HepG2 (cell line): Measurements from ENCODE around the gene ABHD15. TPM values are rescaled to one million over a fixed set of nuclear protein-coding genes. Genes with fewer than 3 reads are reported as not detected.

Source experiments
- ATAC-seq: fragments of 200-7000 bp; cut with Tn5 transposase; 3 replicates; pipeline ENCODE4 v1.9.1; 2020; ENCODE audit warnings: mild to moderate bottlenecking, moderate library complexity
- BruUV-seq: library from RNA; stranded (reverse); fragments of 400-500 nt; replicated peaks from 2 replicates; lab custom pipeline; 2021; lab: Mats Ljungman, UMichigan
- CTCF ChIA-PET: fragments of 300-600 bp; formaldehyde crosslinking; extraction: SDS; loops from one replicate; lab custom pipeline; 2021; ENCODE audit warnings: low total read pairs, inconsistent platforms, low intra/inter-chr PET ratio; lab: Yijun Ruan, JAX
- POLR2A ChIA-PET: fragments of 350-600 bp; sonication (Branson Sonifier 250); formaldehyde crosslinking; loops from one replicate; lab custom pipeline; 2020; ENCODE audit warnings: antibody characterized with exemption, inconsistent platforms; lab: Yijun Ruan, JAX
- DNase-seq: peaks from one replicate; pipeline ENCODE4 v3.0.0-alpha.2; 2015; ENCODE audit warnings: low spot score
- FAIRE-seq: peaks from 3 replicates; lab custom pipeline; 2011; peaks lifted over from hg19 to GRCh38; lab: Jason Lieb, UNC
- H2AFZ ChIP-seq: one replicate; pipeline ENCODE4 v1.6.1; 2011; ENCODE audit warnings: low read length, inconsistent platforms
- H3K27ac ChIP-seq: fragments of 300-600 bp; 3 replicates; pipeline ENCODE4 v1.8.0; 2011; ENCODE audit warnings: mixed run types, mild to moderate bottlenecking, mixed read lengths, low read length, inconsistent platforms; ENCODE audit not compliant: insufficient read depth; ENCODE audit errors: extremely low read length
- H3K27me3 ChIP-seq, 2 experiments: fragments of 200-600 bp in 1 of 2; 2 replicates in 1 of 2; 3 replicates in 1 of 2; pipeline versions ENCODE4 v1.6.0 to v1.8.0; 2011; ENCODE audit warnings: low read length in 2 of 2, mild to moderate bottlenecking in 2 of 2, moderate library complexity in 2 of 2, inconsistent platforms in 1 of 2; ENCODE audit not compliant: insufficient read depth in 2 of 2, control insufficient read depth in 1 of 2
- H3K36me3 ChIP-seq, 2 experiments: fragments of 200-600 bp in 1 of 2; replicated peaks in 1 of 2; 2 replicates in 1 of 2; 3 replicates in 1 of 2; pipeline versions ENCODE4 v1.5.1 to v1.8.0; 2011; ENCODE audit warnings: low read length in 2 of 2, inconsistent platforms in 1 of 2; ENCODE audit not compliant: insufficient read depth in 2 of 2, control insufficient read depth in 1 of 2
- H3K4me1 ChIP-seq: 2 replicates; pipeline ENCODE4 v1.5.1; 2012; ENCODE audit warnings: low read length, inconsistent platforms; ENCODE audit not compliant: insufficient read depth
- H3K4me2 ChIP-seq: 2 replicates; pipeline ENCODE4 v1.6.0; 2011; ENCODE audit warnings: low read depth, low read length, inconsistent platforms
- H3K4me3 ChIP-seq, 3 experiments: fragments of 200-600 bp in 1 of 3; sonication (generic), shearing (Covaris generic) in 1 of 3; replicated peaks in 1 of 3; 2 replicates each; pipeline ENCODE4 v1.5.1; 2011 to 2016; ENCODE audit warnings: low read length in 3 of 3, inconsistent platforms in 2 of 3, low read depth in 2 of 3, mild to moderate bottlenecking in 2 of 3, control low read depth in 1 of 3, mixed read lengths in 1 of 3; ENCODE audit not compliant: insufficient read depth in 1 of 3
- H3K79me2 ChIP-seq: one replicate; pipeline ENCODE4 v1.6.1; 2011; ENCODE audit warnings: low read length, inconsistent platforms; ENCODE audit not compliant: insufficient read depth
- H3K9ac ChIP-seq: 2 replicates; pipeline ENCODE4 v1.6.0; 2011; ENCODE audit warnings: mild to moderate bottlenecking, low read depth, low read length, inconsistent platforms; ENCODE audit not compliant: insufficient read depth
- H3K9me3 ChIP-seq: 2 replicates; pipeline ENCODE4 v1.5.1; 2012; ENCODE audit warnings: mild to moderate bottlenecking, low read length
- H4K20me1 ChIP-seq: 2 replicates; pipeline ENCODE4 v1.6.0; 2011; ENCODE audit warnings: inconsistent platforms, mild to moderate bottlenecking, low read length, moderate library complexity; ENCODE audit not compliant: insufficient read depth
- ATF3 ChIP-seq: sonication (generic); formaldehyde crosslinking; IDR thresholded peaks from 2 replicates; pipeline ENCODE4 v1.4.0; 2020; ENCODE audit warnings: missing genetic modification reagents
- BCL6 ChIP-seq: IDR thresholded peaks from 2 replicates; pipeline ENCODE4 v1.6.1; 2016; ENCODE audit warnings: missing genetic modification reagents, missing compliant biosample characterization
- E2F5 ChIP-seq: sonication (generic); formaldehyde crosslinking; conservative IDR thresholded peaks from 2 replicates; pipeline ENCODE4 v1.4.0; 2020; ENCODE audit warnings: missing genetic modification reagents
- NFKB2 ChIP-seq: sonication (generic); formaldehyde crosslinking; IDR thresholded peaks from 2 replicates; pipeline ENCODE4 v1.4.0; 2020; ENCODE audit warnings: missing genetic modification reagents, borderline replicate concordance
- PRMT3 ChIP-seq: sonication (generic); formaldehyde crosslinking; IDR thresholded peaks from 2 replicates; pipeline ENCODE4 v1.8.1; 2022; ENCODE audit warnings: low read depth, mild to moderate bottlenecking, moderate library complexity, missing genetic modification reagents, borderline replicate concordance
- UBTF ChIP-seq: sonication (generic); formaldehyde crosslinking; IDR thresholded peaks from 2 replicates; pipeline ENCODE4 v1.4.0; 2020; ENCODE audit warnings: mild to moderate bottlenecking, missing genetic modification reagents
- ZNF230 ChIP-seq: sonication (generic); formaldehyde crosslinking; IDR thresholded peaks from 2 replicates; pipeline ENCODE4 v1.4.0; 2020; ENCODE audit warnings: mild to moderate bottlenecking, missing genetic modification reagents
- ZNF232 ChIP-seq: sonication (generic); formaldehyde crosslinking; IDR thresholded peaks from 2 replicates; pipeline ENCODE4 v1.4.0; 2020; ENCODE audit warnings: missing genetic modification reagents, borderline replicate concordance
- ZNF263 ChIP-seq: sonication (generic); formaldehyde crosslinking; IDR thresholded peaks from 2 replicates; pipeline ENCODE4 v1.4.0; 2020; ENCODE audit warnings: missing genetic modification reagents
- ZNF281 ChIP-seq: sonication (generic); formaldehyde crosslinking; IDR thresholded peaks from 2 replicates; pipeline ENCODE4 v1.4.0; 2020; ENCODE audit warnings: missing genetic modification reagents, borderline replicate concordance
- ZNF451 ChIP-seq: sonication (generic); formaldehyde crosslinking; IDR thresholded peaks from 2 replicates; pipeline ENCODE4 v1.5.0; 2020; ENCODE audit warnings: mild to moderate bottlenecking, missing genetic modification reagents
- ZNF496 ChIP-seq: sonication (generic); formaldehyde crosslinking; IDR thresholded peaks from 2 replicates; pipeline ENCODE4 v1.8.1; 2023; ENCODE audit warnings: mild to moderate bottlenecking, moderate library complexity, missing genetic modification reagents; ENCODE audit not compliant: insufficient replicate concordance
- ZNF503 ChIP-seq: sonication (generic); formaldehyde crosslinking; IDR thresholded peaks from 2 replicates; pipeline ENCODE4 v1.4.0; 2020; ENCODE audit warnings: missing genetic modification reagents
- ZNF713 ChIP-seq: sonication (generic); formaldehyde crosslinking; IDR thresholded peaks from 2 replicates; pipeline ENCODE4 v1.4.0; 2020; ENCODE audit warnings: mild to moderate bottlenecking, missing genetic modification reagents
- WGBS: methylation state at CpG from one replicate; pipeline ENCODE4 v1.1.6; 2017; ENCODE audit warnings: low lambda C conversion rate; 5-methylcytosine and 5-hydroxymethylcytosine counted together
- in situ Hi-C: cut with HindIII; loops from 2 replicates; pipeline ENCODE4 v1.10.0; 2017; ENCODE audit warnings: low pct_unique_long_range_greater_than_20kb; ENCODE audit not compliant: extremely low pct_ligation_motif_present
- intact Hi-C: fragments of 100-400 bp; cut with micrococcal nuclease; formaldehyde crosslinking; loops from one replicate; pipeline ENCODE4 v1.10.0; 2022; ENCODE audit not compliant: unreplicated experiment
- polyA plus RNA-seq, 8 experiments: library from polyadenylated mRNA; depleted of rRNA in 3 of 8; stranded (reverse) in 7 of 8; unstranded in 1 of 8; fragments of >200 nt; fragmentation: Illumina TruSeq in 4 of 8; extraction: Trizol in 4 of 8; gene quantifications; 2 replicates each; pipeline versions ENCODE4 v1.2.1 to v1.2.3, GENCODE V29; 2011 to 2016; ENCODE audit warnings: low read depth in 4 of 8, missing spikeins in 1 of 8, mixed read lengths in 1 of 8; ENCODE audit not compliant: insufficient read depth in 1 of 8
- total RNA-seq, 5 experiments: library from RNA; depleted of rRNA; stranded (reverse); fragments of >200 nt; fragmentation: Illumina TruSeq; extraction: Trizol; gene quantifications; 2 replicates each; pipeline ENCODE4 v1.2.3, GENCODE V29; 2016; ENCODE audit warnings: low read depth in 1 of 5

The ABHD15 gene
- total and polyA plus RNA-seq, 2 of the 13 experiments (the other 11 are each of a cell fraction or from before 2014, with no cell fraction given) = 2.4 to 7.7 TPM

- TF ChIP-seq ZNF281 (CRISPR knock-in tag) (0 out of 2 replicates have a peak, but pooled peaks have one; percentile 16), NFKB2 (no peak)
These were observed 47.0 kb upstream of the ABHD15 start (continued) for GRCh38 chr17:29613856-29614255.

GRCh38 chr17:29613352-29613837 lies 46.6 kb upstream of the ABHD15 start:
- Histone ChIP-seq H3K4me1 (peaks cover 55% of the 10 kb centered on the region), H3K4me2 (peak overlapping the region; percentile 97), H3K36me3 (no peaks in the 10 kb centered on the region), H2AFZ (no peak overlapping the region), H3K9ac (no peak overlapping the region), H3K9me3 (no peaks in the 10 kb centered on the region), H4K20me1 (no peaks in the 10 kb centered on the region), H3K27ac (no peak overlapping the region), H3K79me2 (no peaks in the 10 kb centered on the region), H3K4me3 (peak overlapping the region; percentile 25 to 75 (median 43); a peak in 5 of 6 replicates), H3K27me3 (peaks cover 2 to 44% of the 10 kb centered on the region in 2 experiments; a peak in 4 of 5 replicates)
- FAIRE-seq = no peak
- BruUV-seq = no TSS peak
- WGBS = no CpG with 5 or more reads among the region's 50 CpGs
- ATAC-seq = peak; percentile 63
- in situ Hi-C loops = no loop called here
- POLR2A ChIA-PET = interaction anchor here (0.7 to 1.1 kb wide), 4 partner anchors 21 to 46 kb away, joined by 3 to 4 read pairs (median 3); no protein-coding TSS in a partner anchor
- peak; percentile 77 for DNase-seq
- CTCF ChIA-PET = interaction anchor here (2.3 kb wide), 1 partner anchor 34 kb away, joined by 13 read pairs; no protein-coding TSS in a partner anchor
- intact Hi-C loops = no loop called here
- TF ChIP-seq ZNF496 (CRISPR knock-in tag) (no peak), ATF3 (CRISPR knock-in tag) (peak; percentile 39; the same call in 1 of the 2 replicates), ZNF232 (CRISPR knock-in tag) (peak; percentile 68; the same call in 1 of the 2 replicates), ZNF713 (no peak), ZNF451 (CRISPR knock-in tag) (peak; percentile 87; the same call in 1 of the 2 replicates), ZNF263 (peak; percentile 85), E2F5 (peak; percentile 46; the same call in 1 of the 2 replicates), UBTF (CRISPR knock-in tag) (peak; percentile 89), PRMT3 (CRISPR knock-in tag) (peak; percentile 87; the same call in 1 of the 2 replicates), BCL6 (peak; percentile 52), ZNF230 (CRISPR knock-in tag) (peak; percentile 82), ZNF503 (CRISPR knock-in tag) (no peak)
